ENCODE measurements around the gene RYR3.

RYR3 gene

GRCh38 chr15:33282226-33283020, 28.3 kb upstream of the RYR3 start:
- no peaks in the 10 kb centered on the region for H3K36me3 ChIP-seq (ENCODE audit: control insufficient read depth, insufficient read depth, low read length)
- DNase-seq (ENCODE audit: extremely low read depth, insufficient read length) = no peak
- H3K4me3 ChIP-seq (replicated peaks; ENCODE audit: low read depth, low read length) = no peak overlapping the region
- TF ChIP-seq CTCF (IDR thresholded peaks at IDR 0.05; ENCODE audit: insufficient read depth, low read length, poor library complexity, severe bottlenecking) = no peak
- no peaks in the 10 kb centered on the region for H3K27me3 ChIP-seq (replicated peaks; ENCODE audit: control insufficient read depth, insufficient read depth, low read length)

- Histone ChIP-seq H3K4me3 (replicated peaks; ENCODE audit: low read depth, low read length) (no peak overlapping the region), H3K27me3 (replicated peaks; ENCODE audit: control insufficient read depth, insufficient read depth, low read length) (no peaks in the 10 kb centered on the region), H3K36me3 (ENCODE audit: control insufficient read depth, insufficient read depth, low read length) (no peaks in the 10 kb centered on the region)
- DNase-seq (ENCODE audit: extremely low read depth, insufficient read length) = no peak
- no peak for TF ChIP-seq CTCF (IDR thresholded peaks at IDR 0.05; ENCODE audit: insufficient read depth, low read length, poor library complexity, severe bottlenecking)
Measured at GRCh38 chr15:33283576-33283975, 27.2 kb upstream of the RYR3 start.

GRCh38 chr15:33284336-33284735, 26.4 kb upstream of the RYR3 start:
- DNase-seq (ENCODE audit: extremely low read depth, insufficient read length) = no peak
- Histone ChIP-seq H3K27me3 (replicated peaks; ENCODE audit: control insufficient read depth, insufficient read depth, low read length) (no peaks in the 10 kb centered on the region), H3K36me3 (ENCODE audit: control insufficient read depth, insufficient read depth, low read length) (no peaks in the 10 kb centered on the region), H3K4me3 (replicated peaks; ENCODE audit: low read depth, low read length) (no peak overlapping the region)
- TF ChIP-seq CTCF (IDR thresholded peaks at IDR 0.05; ENCODE audit: insufficient read depth, low read length, poor library complexity, severe bottlenecking) = no peak

GRCh38 chr15:33292717-33293307, 18.0 kb upstream of the RYR3 start:
- Histone ChIP-seq H3K4me3 (replicated peaks; ENCODE audit: low read depth, low read length) (no peak overlapping the region), H3K27me3 (replicated peaks; ENCODE audit: control insufficient read depth, insufficient read depth, low read length) (no peaks in the 10 kb centered on the region), H3K36me3 (ENCODE audit: control insufficient read depth, insufficient read depth, low read length) (no peaks in the 10 kb centered on the region)
- DNase-seq (ENCODE audit: extremely low read depth, insufficient read length) = no peak
- peak; percentile 76 for TF ChIP-seq CTCF (IDR thresholded peaks at IDR 0.05; ENCODE audit: insufficient read depth, low read length, poor library complexity, severe bottlenecking)

GRCh38 chr15:33293713-33294334, 16.9 kb upstream of the RYR3 start:
- DNase-seq (ENCODE audit: extremely low read depth, insufficient read length) = no peak
- no peak overlapping the region for H3K4me3 ChIP-seq (replicated peaks; ENCODE audit: low read depth, low read length)

More at GRCh38 chr15:33293713-33294334, 16.9 kb upstream of the RYR3 start:
- H3K27me3 ChIP-seq (replicated peaks; ENCODE audit: control insufficient read depth, insufficient read depth, low read length) = no peaks in the 10 kb centered on the region
- no peaks in the 10 kb centered on the region for H3K36me3 ChIP-seq (ENCODE audit: control insufficient read depth, insufficient read depth, low read length)
- no peak for TF ChIP-seq CTCF (IDR thresholded peaks at IDR 0.05; ENCODE audit: insufficient read depth, low read length, poor library complexity, severe bottlenecking)
